Dedifferentiated amniotic fluid mesenchymal stem cell (primary cell): ENCODE data around the gene OPN3.
A peak's percentile ranks its signal among the peaks of the same experiment; 100 is the strongest.

Experiments used
- DNase-seq: peaks from one replicate; pipeline ENCODE4 v3.0.0-alpha.2; 2016; ENCODE audit errors: extremely low spot score

The OPN3 gene

DNA sequence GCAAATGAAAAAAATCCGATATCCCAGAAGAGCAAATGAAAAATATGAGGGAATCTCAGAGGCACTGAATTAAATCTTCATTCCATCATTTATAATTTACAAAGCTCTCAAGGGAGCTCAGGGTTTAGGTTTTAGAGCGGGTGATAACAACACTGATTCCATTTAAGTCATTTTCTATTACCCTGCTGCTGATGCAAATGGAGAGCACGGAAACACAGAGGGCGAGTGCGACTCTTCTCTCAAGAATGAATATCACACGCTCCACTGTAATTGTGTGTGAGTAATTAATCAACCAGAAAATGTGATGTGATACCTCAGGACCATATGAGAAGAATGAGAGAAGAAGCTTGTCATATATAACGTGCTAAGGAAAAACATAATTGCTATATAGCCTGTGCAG lies 22.7 kb downstream of the OPN3 start:
- DNase-seq = no peak

DNA sequence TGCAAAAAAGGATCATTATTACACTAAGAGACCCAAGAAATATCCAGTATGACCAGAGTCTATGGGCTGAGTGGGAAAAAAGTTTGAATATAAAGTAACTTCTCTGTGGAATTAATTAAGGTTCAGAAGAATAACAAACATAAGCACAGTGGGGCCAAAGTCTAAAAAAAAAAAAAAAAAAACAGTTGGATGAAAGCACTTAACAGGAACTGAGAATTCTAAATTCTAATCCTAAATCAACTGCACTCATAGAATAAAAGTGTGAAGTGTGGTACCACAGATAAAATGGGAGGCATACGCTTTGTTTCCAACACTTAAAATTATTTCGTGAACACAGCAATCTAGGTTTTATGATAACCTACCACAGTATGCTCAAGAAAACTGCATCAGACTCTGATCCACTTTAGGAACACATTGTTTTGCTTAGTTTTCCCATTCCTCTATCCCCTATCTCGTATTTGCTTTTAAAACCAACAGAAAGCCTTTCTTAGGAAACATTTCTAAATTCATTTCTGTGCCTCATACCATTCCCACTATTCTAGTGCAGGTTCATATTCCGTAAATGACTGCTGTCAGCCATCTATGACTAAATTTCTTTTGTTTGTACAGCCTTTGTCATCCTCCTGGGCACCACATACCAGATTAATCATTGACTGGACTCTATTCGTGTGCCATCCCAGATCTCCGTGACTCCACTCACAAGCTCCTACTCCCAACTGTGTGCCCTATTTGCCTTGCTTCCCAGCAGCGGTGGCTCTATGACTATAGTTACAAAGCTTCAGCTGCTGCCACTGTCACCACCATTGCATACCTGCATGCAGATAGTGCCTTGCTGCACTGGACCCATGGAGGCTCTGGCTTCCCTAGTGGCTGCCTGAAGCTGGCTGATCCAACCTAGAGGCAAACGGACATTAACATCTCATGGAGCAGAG lies 24.9 kb downstream of the OPN3 start:
- no peak for DNase-seq

DNA sequence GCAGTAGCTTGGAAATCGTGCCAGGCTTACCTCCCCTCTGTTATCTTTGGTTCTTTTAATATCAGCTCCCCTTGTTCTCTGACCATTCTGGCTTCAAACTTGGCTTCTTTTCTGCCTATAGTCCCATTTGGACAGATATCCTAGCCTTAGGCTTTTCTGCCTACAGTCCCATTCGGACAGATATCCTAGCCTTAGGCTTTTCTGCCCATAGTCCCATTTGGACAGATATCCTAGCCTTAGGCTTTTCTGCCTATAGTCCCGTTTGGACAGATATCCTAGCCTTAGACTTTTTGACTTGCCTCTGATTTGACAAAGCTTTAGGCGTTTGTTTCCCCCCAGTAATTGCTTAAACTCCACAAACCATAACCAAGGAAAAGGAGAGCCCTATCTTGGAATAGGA lies 25.6 kb downstream of the OPN3 start:
- DNase-seq = no peak

DNA sequence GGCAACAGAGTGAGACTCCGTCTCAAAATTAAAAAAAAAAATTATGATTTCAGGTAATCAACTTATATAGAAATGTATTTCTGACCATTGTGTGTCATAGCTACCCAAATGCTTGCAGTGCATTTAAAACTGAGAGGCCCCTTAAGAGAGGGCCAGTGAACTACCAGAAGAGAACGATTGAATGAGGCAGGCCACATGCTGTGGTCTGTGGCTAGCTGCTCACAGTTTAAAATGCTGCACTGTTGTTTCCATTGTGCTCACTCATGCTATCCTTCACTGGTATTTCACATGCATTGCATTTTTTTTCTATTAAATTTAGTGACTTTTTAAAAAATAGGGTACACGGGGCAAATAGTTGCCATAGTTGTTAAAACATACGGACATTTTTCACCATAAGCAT lies 26.0 kb downstream of the OPN3 start:
- DNase-seq = no peak

DNA sequence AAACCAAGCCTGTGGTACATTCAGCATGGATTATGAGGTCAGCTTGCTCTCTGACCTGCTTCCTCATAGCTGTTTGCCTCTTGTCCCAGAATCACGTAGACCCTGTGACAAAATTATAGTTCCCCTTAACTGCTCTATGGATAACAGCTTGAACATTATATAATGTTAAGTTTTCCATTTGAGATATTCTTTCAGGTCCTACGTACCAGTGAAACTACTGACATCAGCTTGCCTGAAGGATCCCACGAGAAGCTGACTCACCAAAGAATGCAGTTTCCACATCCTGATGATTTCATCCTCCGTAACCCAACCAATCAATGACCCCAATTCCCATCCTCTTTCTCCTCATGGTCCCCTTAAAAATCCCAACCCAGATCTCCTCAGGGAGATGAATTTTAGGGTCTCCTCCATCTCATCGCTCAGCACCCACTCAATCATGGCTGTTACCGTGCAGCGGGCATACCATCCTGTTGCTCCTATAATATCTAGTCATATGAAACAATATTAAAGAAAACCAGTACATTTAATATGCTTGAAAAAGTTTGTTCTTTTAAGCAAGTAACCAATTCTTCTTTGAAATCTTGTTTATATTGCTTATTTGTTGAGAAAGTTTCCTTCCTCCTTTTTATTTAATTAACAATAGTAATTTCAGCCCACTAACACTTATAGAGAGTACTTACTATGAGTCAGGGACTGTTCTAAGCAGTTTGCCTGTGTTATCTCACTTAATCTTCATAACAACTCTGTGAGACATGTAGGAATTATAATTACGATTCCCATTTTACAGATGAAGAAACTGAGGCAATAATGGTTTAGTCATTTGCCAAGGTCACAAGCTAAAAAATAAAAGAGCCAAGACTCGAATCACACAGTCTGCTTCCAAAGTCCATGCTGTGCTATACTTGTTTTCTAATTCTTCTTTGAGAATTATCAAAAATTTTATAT lies 27.4 kb downstream of the OPN3 start:
- peak; percentile 74 for DNase-seq

DNA sequence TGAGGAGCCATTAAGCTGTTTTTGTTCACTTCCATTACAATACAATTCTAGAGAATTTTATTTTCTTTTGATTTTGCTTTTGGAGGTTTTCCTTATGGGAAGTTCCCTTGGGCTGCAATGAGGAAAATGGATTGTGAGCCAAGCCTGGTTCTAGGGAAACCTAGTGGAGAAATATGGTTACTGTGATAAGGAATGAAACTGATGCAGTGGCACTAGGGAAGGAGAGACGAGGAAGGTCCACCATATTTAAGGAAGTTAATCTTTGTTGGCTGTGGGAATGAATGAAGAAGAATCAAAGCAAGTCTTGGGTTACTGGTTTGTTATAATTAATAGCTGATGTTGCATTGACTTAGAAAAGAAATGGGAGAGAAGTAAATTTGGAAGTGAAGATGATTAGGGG lies 28.4 kb downstream of the OPN3 start:
- no peak for DNase-seq

DNA sequence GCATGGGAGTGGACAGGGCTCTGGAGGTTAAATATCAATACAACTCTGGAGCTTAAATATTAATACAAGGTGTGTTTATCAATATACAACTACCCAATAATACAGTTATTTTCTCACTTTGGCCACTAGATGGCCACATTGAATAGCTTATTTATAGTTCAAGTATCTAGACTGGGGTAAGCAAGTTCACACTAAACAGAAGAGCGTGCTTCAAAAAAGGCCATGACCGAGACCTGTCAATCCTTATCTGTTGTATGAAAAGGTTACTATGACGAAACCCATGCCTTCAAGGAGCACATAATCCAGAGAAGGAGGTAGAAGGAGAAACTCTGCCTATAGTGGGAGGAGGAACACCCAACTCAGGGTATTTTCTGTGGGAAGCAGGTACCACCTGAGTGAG lies 29.1 kb downstream of the OPN3 start:
- peak; percentile 72 for DNase-seq

DNA sequence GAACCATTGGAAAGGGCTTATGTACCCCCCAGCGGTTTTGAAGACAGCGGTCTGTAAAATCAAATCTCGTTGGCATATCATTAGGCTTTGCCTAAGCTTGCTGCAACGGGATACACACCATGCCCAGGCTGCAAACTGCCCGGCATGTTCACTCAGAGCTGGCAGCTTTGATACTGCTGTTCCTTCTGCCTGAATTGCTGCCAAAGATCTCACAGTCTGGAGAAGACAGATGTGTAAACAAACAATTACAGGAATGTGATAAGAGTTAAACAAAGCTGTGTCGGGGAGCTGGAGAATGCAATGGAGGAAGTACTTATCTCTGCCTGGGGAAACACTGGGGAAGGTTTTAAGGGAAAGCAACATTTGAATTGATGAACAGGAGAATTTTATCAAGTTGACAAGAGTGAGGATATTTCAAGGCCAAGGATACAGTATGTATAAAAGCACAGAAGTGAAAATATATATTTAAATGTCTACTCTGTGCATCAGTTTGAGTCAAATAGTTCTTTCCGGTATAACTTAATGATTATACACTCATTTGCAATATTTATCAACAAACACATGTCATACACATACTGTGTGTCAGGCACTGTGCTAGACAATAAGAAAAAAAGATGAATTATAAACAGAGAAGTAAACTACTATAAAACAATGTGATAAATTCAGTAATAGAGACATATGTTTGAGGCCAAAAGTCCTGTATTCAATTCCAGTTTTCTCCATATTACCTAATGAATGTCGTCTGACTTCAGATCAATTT lies 29.9 kb downstream of the OPN3 start:
- no peak for DNase-seq

DNA sequence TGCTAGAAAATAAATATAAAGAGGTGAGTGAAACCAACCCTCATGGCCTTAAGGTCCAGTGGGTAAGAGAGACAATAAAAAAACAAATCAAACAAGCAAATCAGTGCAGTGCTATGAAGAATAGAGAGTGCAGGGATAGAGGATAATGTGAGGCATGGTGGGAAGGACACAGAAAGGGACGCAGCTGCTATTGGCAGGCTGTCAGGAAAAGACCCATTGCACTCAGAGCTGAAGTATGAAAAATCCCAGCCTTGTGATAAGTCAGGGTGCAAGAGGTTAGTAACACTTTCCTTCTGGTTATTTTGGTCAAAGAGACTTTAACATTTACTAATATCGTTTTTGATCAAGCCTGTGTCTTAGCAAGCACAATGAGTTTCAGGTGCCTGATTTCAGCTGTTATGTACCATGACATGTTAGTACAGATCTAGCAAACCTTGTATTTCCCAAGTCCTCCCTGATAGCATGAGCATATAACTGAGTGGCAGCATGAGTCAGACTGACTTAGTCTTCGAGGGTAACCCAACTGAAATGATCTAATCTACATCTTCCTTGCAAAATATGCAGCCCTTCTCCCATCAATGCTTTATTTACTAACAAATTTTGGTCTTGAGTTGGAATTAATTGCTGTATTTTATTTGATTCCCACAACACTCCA lies 31.7 kb downstream of the OPN3 start:
- no peak for DNase-seq

DNA sequence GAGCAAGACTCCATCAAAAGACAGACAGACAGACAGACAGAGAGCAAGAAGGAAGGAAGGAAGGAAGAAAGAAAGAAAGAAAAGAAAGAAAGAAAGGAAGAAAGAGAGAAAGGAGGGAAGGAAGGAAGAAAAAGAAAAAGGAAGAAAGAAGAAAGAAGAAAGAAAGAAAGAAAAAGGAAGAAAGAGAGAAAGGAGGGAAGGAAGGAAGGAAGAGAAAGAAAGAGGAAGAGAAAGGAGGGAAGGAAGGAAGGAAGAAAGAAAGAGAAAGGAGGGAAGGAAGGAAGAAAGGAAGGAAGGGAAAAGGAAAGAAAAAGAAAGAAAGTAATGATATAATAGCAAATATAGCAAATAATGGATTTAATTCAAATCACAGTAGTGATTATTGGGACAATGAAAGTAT lies 32.7 kb downstream of the OPN3 start:
- no peak for DNase-seq

DNA sequence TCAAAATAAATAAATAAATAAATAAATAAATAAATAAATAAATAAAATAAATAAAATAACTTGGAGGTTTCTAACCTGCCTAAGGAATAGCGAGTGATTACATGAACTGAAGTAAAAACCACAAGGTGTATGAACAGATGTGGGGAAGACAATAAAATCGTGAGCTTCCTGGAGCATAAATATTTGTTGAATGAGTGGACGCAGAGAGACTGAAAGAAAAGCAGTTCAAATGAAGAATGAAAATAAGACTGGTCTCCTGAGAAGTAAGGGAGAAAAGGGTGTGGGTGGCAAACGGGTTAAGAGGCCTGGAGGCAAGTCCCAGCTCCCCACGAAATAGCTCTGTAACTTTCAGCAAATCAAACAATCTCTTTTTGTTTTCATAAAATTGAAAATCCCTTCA lies 33.6 kb downstream of the OPN3 start:
- no peak for DNase-seq

DNA sequence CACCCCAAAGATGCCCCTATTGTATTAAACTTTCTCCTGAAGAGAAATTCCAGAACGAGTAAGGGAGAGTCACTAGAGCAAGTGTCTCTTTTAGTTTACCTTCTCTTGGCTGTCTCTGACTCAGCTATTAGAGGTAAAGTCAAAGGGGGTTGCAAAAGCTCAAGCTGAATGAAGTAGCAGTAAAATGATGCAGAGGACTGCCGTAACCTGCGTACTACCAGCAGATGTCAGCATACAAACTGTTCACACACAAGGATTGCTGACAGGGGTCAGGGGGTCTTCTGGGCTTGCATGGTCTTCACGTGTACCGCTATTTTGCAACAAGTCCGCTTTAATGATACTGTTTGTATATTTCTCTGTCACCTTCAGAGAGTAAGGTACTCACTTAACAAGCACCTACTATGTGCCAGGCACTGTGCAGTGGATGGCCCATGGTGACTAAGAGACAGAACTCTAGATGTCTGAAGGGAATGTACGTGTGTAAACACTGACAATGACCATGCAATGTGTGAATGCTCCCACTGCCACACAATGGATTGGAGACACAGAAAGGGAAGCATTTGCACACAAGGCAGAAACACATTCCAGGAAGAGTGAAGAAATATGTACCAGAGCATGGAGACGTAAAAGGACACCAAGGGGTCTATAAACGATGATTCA lies 34.9 kb downstream of the OPN3 start:
- DNase-seq = no peak

DNA sequence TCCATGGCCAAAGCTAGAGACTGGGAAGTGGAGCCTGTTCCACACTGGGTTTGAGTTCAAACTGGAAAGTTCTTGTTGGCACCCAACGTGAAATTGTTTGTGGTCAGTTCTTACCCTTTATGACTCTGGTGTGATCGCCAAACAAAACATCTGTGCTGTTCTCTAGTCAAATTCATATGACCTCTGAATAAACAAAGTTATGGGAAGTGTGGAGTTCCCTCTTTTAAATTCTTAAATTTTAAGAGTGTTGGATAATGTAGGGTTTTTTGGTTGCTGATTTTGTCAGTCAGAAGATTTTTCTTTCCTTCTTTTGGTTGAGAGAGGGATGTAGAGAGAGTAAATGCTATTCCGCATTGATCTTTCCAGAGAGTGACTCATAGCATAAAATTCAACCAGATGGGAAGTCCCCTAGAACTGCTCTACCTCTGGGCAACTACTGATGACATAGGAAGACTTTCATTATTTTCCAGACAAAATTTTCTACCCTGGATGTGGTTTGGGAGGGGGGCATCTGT lies 36.4 kb downstream of the OPN3 start:
- DNase-seq = no peak

DNA sequence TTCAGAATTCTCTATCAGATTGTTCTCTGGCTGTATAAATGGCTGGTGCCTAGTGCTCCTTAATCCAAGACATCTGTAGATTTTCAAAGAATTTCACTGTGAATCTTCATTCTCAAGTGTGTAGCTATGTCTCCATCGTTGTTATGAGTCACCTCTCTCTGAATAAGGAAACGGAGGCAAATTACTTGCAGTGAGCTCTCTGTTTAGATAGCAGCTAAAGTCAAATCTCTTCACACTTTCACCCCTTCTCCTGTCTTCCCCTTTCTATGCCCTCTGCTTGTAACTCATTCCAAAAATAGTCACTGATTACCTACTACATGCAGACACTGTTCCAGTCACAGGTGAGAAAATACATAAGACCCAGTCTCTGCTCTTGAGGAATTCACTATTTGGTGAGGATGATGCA lies 39.7 kb downstream of the OPN3 start:
- DNase-seq = no peak

DNA sequence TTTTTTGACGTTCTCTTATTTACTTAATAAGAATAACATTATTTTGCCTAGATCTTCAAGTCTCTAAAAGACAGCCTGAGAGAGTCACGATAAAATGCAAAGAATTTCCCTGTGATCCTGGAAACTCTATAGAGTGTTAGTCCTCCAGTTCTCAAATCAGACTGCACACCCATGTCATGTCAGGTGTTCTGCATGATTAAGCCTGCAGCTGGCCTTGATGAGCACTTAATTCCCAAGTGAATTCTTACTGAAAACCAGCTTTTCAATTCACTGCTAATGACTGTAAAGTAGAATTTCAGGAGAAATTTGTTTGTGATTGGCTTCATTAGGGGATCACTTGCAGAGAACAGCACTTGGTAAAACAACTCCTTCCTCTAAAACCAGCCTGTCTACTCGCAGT lies 41.9 kb downstream of the OPN3 start:
- DNase-seq = no peak

DNA sequence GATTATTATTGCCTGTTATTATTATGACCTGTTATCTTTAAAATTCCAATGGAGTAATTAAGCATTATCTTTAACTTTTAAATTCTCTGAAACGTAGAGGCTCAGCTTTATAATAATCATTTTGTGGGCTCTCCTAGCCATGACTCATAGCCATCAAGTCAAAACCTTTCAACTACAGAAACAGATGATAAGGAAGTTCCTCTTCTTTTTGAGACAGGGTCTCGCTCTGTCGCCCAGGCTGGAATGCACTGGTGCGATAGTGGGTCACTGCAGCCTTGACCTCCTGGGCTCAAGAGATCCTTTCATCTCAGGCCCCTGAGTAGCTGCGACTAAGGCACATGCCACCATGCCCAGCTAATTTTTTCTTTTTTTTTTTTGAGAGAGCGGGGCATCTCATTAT lies 43.5 kb downstream of the OPN3 start:
- DNase-seq = no peak

DNA sequence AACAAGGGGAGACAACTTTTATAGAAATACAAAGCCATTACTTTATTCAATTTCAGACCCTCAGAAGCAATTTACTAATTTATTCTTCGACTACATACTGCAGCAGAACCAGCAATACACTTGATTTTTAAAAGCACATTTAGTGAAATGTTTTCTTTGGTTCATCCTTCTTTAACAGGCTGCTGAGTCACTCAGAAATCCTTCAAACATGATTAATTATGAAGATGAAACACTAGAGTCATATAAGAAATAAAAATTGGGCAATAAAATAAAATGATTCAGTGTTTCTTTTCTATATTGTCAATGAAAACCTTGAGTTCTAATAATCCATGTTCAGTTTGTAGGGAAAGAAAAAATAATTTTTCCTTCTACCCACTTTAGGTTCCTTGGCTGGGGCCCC lies 47.0 kb downstream of the OPN3 start:
- DNase-seq = peak; percentile 22

DNA sequence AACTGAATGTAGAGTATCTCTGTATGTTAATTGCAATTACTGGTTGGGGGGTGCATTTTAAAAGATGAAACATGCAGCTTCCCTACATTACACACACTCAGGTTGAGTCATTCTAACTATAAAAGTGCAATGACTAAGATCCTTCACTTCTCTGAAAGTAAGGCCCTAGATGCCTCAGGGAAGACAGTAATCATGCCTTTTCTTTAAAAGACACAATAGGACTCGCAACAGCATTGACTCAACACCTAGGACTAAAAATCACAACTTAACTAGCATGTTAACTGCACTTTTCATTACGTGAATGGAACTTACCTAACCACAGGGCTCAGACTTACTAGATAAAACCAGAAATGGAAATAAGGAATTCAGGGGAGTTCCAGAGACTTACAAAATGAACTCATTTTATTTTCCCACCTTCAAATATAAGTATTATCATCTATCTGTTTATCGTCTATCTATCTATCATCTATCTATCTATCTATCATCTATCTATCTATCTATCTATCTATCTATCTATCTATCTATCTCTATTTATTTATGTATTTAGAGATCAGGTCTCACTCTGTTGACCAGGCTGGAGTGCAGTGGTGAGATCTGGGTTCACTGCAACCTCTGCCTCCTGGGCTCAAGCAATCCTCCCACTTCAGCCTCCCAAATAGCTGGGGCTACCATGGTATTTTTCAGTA lies 47.8 kb downstream of the OPN3 start:
- peak; percentile 26 for DNase-seq

DNA sequence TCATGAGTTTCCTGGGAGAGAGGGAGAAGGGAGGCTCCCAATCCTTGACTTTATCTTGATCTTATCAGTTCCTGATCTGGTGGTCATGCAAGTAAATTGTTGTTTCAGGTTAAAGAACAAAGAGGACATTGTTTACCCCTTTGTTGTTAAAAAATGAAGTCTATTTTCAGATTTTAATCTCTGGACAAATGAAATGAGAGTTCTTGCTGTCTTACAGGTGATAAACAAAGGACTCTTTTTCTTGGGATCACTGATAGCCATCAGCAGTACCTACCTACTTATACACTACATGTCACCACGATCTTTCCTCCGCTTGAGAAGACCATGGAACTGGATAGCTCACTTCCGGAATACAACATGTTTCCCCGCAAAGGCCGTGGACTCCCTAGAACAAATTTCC lies 48.4 kb downstream of the OPN3 start:
- no peak for DNase-seq

DNA sequence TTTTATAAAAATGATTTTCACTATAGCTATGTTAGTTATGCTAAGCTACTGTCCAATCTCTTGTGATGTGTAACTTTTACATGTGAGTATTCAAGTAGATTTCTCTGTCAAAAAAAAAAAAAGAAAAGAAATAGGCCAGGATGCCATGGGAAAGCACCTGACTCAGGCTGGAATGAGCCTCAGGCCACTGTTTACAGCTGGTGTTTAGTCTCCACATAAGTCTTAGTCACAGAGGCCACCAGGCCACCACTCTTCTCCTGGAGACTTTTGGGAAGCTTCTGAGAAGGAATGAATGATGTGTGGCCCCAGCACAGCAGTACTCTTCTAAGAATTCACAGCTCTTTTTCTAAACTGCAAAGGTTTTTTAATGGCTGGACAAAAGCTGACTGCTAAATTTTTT lies 48.9 kb downstream of the OPN3 start:
- DNase-seq = peak; percentile 72
